Activated CD8-positive, alpha-beta memory T cell treated with anti-CD3 and anti-CD28 coated beads for 24 hours (primary cell): ENCODE results near the gene CTAGE8.
"Not testable (repeated sequence)": the region's sequence is repeated elsewhere in the genome, so short reads cannot be mapped to it uniquely, and the experiment has no call there.

Experiments
- DNase-seq: peaks from one replicate; pipeline ENCODE4 v3.0.0-alpha.2; 2020

The CTAGE8 gene, protein sequence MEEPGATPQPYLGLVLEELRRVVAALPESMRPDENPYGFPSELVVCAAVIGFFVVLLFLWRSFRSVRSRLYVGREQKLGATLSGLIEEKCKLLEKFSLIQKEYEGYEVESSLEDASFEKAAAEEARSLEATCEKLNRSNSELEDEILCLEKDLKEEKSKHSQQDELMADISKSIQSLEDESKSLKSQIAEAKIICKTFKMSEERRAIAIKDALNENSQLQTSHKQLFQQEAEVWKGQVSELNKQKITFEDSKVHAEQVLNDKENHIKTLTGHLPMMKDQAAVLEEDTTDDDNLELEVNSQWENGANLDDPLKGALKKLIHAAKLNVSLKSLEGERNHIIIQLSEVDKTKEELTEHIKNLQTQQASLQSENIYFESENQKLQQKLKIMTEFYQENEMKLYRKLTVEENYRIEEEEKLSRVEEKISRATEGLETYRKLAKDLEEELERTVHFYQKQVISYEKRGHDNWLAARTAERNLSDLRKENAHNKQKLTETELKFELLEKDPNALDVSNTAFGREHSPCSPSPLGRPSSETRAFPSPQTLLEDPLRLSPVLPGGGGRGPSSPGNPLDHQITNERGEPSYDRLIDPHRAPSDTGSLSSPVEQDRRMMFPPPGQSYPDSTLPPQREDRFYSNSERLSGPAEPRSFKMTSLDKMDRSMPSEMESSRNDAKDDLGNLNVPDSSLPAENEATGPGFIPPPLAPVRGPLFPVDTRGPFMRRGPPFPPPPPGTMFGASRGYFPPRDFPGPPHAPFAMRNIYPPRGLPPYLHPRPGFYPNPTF

DNA sequence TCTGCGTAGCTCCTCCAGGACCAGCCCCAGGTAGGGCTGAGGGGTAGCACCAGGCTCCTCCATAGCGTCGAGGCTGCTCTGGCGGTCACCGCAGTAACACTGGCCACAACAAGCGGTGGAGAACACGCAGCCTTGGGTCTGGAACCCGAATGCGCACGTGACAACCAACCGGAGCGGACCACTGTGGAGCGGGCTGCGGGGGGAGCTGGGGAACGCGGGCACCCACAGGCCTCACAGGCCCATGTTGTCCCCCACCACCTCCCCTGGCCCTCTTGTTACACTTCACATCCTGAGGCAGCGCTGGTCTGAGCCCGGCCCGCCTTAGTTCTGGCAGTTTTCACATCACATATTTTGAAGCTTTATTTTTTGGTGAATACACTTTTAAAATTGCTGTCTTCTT, at the start of gene CTAGE8:
Gene CTAGE8 (minus strand): TSS at position 101 of the 400 bp plus-strand sequence. CDS start 38 bp downstream, at position 63.
- not testable (repeated sequence) for DNase-seq

DNA sequence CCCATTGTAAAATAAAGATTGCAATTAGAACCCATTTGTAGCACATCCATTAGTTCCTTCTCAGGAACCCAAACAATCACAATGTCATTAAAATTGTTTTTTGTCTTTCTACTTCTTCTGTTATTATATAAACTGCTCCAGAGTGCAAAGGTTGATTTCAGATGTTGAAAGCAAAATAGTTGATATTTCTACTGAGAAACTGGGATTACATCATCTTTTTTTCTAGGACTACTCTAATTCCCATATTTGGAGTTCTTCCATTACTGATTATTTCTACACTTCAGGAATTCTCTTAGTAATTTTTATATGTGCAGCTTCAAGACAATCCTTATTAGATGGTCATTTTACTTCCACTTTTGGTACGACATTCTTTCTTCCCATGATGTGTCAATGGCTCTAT, 48.4 kb upstream of the CTAGE8 start:
- not testable (repeated sequence) for DNase-seq

DNA sequence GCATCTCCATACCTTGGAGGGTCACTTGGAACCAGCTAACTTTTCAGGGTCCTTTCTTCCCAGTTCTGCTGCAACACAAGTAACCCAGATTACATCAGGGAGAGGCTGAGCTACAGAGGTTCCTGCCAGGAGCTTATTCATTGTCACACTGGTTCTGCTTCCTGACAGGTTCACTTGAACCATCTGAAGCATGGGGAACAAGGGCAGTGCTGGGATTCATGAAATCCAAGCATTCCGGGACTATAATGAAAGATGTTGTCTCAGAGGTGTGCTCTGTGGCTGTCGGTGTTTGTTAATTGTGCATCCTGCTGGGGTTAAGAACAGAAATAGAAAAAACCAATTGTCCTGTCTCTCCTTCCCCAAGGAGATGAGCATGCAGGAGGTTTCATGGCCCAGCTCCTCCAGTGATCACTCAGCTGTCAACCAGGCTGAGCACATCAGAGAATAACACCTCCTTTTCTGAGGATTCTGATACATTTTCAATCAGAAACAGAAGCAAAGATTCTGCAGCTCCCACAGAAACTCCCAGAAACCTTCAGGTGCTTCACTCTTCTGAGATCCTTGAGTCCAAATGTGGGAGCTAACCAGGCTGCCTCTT, 42.9 kb upstream of the CTAGE8 start, which contains the start of gene OR2A1:
Gene OR2A1 (plus strand): TSS at position 548 of the 598 bp plus-strand sequence. CDS start 5,706 bp downstream, outside the sequence.
- not testable (repeated sequence) for DNase-seq

DNA sequence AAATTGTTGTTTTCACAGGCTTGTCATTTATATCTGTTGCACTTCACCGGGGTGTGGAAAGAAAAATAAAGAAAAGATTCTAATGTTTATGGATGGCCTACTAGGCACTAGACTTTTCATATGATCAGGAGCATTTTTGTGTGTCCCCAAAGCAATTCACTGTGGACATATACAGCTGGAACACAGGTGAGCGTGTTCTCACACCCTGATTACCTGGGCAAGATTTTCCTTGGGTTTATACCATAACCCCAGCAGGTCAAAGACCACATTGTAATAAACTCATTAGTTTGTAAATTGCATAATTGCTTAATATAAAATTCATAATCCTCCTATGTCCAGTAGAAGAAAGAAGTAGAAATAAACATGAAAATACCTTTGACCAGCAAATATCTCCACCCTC, 42.1 kb upstream of the CTAGE8 start:
- DNase-seq, result not testable (repeated sequence)

DNA sequence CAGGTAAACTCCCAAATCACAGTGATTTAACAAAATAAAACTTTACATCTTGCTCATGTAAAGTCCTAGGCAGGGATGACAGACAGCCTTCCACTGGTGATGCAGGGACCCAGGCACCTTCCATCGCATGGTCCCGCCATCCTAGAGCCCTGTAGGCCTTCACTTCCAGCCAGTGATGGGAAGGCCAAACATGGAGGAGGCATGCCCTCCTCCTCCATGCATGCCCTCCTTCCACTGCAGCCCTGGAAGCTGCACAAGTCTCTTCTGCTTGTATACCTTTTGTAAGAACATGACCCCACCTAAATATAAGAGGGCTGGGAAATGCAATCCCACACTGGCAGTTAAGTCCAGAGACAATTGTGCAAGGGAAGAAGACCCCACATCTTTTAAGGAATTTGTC, 40.6 kb upstream of the CTAGE8 start:
- DNase-seq, result not testable (repeated sequence)

DNA sequence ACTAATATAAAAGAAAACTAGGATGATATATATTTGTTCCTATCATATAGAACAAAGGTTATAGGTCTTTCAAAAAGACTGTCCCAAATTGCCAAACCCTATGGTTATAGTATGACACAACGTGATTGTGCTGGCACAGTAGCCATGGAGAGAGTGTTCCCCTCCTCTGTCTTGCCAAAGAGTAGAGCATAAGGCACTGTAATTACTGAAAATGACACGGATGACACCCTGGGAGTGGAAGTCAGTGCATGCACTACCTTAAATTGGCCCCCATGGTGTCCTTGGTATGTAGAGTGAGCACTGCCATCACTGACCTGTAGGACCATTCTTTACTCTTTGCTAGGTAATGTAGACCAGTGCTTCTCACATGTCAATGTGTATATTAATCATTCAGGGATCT, 36.1 kb upstream of the CTAGE8 start:
- DNase-seq, result not testable (repeated sequence)

DNA sequence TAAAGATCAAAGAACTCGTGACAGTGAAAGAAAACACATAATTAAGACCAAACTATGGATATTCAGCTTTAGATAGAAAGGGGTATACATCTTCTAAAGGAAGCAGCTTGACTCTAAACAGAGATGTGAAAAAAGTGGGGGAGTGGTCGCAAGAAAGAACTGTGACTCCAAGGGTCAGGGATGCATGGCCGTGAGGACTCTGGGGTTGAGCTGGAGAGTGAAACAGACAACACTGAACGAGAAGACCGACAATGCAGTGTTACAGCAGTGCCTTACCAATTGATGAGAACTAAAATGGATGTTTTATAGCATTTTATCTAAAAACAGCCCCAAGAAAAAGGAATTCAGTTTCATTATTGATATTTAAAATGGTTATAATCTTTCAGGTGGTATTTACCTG, 34.5 kb upstream of the CTAGE8 start:
- DNase-seq, result not testable (repeated sequence)

DNA sequence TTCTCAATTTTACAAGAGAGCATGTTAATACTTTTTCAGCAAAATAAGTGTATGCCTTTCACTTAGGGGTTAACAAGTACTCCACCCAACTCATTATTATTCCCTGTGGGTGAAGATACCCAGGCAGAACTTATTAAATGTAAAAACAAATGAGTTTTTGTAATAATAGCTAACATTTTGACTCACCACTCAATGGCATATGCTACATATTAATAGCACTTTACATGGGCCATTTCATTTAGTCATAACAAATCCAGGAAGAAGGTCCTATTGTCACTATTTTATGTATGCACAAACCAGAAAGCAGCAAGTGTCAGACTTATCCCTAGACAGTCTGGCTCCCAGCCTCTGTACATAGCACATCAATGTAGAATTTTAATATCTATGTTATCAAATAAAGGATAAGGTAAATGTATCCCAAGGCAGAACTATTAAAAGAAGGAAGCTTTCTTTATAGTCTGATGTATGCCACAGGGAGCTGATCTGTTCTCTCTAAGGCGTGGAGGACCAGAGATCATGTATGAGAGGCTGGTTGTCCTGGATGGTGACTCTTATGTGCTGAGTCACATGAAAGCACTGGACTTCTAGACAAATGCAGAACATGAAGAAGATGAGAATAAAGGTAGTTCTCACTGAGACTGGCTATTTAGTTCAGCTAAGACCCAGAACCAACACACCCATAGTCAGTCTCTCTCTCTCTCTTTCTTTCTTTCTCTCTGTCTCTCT, 33.7 kb upstream of the CTAGE8 start:
- not testable (repeated sequence) for DNase-seq

DNA sequence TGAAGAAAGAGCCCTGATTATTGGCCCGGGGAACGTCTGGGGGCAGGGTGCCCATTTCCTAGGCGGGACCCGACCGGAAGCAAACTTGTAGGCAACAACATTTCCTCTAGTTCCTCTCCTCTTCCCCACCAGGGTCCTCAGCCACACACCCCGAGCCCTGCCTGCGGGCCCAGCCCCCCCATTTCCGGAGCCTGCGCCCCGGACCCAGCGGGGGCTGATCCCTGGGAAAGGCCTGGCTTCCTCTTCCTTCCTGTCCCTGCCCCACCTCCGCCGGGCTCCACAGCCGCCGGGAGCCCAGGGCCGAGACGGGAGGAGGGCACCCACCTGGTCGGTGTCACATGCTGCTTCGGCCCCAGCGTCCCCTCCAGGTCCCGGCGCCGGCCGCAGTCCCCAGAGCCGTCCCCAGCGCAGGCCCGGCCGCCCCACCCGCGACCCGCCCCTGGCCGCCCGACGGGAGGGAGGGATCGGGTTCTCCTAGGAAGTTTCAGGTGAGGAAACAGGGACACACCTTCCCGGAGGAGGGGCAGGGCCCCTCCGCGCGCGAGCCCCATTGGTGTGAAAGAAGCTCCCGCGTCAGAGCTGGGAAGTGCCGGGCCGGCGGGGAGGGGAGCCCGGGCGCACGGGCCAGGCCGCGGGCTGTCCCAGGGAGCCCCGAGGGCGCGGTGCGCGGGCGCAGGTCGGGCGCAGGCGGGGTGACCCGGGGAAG, 24.9 kb upstream of the CTAGE8 start:
- not testable (repeated sequence) for DNase-seq

DNA sequence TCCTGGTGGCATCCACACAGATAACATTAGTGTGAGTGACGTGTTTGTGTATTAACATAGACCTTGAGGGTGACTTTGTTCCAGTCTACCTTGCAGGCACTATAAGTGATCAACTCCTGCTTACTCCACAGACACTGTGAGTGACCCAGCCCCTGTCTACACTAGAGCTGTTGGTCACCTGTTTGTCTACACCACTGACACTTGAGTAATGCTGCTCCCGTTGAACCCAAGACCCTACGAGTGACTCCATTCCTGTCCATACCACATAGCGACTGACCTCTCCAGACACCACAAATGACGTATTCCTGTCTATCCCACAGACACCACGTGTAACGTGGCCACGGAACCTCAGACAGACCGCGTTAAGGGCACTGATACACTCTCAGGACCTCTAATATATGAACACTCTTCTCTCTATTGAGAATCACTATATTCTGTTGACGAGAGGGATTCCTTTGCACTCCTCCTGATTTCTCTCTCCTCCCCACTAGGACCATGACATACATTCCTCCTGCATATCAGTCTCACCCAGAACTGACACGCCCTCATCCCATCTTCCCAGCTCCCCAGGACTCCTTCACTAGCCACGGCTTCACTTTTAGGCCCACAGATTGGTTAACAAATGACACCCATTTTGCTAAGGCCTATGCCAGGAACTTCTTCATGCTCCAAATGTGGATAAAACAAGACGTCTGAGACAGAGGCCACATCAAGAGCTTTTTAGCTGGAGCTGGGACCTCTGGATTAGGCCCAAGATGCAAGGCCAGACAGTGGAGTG, 23.5 kb upstream of the CTAGE8 start:
- peak; percentile 51 for DNase-seq

DNA sequence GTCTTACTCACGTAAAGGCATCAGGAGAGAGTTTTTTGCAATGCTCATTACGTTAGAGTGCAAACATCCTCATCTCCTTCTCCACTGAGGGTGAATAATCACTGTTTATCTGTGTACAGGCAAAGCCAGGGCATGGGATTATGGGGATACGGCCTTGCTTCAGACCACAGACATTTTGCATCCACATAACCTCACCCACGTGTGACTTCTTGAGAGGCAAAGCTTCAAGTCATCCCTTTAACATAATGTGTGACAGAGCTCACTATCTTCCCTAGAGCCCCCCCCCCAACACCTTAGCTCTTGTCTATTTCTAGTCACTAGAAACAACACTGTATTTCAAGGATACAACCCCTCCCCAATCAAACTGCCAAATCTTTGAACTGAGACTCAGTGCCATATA, 22.5 kb upstream of the CTAGE8 start:
- DNase-seq, result not testable (repeated sequence)

DNA sequence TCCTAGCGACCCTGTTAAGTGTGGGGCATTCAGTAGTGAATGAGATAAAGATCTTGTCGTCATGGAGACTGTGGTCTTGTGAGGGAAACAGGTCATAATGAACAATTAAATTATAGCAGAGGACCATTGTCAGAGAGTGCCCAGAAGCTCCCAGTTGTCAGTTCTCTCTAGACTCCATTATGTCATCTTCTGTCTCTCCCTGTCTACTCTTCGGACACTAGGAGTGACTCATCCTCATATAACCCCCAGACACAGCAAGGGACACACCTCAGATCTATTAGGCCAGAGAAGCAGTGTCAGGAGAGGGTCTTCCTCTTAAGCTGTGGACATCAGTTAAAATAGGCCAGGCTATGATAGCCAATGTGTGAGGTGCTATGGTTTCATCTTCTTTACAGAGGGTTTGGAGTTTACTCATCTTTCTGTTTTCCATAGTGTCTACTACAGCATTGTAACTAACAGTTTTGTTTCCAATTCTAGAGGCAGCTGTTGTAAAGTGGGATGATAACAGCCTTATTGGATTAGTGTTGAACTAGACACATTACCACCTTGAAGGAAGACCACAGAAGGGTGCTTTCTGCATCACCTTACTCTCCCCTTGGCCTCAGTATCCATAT, 18.2 kb upstream of the CTAGE8 start:
- DNase-seq, result not testable (repeated sequence)

DNA sequence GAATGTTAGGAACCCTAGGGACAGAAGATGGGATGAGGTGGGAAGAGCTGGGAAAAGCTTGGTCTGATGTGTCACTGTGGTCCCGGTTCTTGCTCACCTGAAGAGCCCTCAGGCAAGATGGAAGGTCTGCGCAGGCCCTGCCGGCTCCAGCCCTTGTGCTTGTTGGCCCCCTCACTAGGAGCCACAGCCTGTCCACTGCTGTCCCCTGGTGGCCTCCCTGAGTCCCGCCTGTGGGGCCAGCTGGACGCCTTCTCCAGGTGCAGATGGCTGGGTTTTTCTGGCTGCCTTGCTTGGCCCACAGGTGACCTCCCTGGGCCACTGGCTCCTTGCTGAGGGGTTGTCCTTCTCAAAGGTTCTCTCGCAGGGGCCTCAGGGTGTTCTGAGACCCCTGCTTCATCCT, 14.6 kb upstream of the CTAGE8 start:
- DNase-seq, result not testable (repeated sequence)

DNA sequence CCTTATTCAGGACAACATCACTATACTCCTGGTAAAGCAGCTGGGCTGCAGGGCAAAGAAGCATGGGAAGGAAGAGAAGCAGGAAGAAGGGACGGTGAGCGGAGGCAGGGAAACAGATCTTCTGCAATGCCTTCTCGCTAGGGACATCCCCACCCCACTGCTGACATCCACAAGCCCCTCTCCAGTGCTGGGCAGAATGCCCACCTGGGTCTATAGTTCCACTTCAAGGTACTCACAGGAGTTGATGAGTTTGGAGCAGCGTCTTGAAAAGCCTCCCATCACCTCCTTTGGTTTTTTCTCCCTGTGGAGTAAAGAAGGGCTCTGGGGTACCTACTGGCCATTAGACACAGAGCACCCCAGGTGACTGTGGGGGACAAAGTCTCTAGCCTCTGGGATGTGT, 13.4 kb upstream of the CTAGE8 start:
- not testable (repeated sequence) for DNase-seq

DNA sequence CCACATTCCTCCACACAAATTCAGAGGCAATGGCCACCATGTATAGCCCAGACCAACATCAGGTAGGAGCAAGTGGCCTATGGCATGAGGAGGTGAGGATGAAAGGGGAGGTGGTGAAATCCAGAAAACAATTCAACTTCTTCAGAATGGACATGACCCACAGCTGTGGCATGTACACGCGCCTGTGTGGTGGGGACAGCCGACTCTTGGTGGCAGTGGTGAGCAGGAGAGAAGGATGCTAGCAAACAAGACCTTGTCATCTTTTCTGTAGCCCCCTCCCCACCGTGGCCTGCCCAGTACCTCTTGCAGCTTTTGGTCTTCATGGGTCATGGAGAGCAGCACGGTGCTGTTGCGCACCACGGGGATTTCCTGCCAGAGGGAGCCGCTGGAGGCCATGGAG, 12.9 kb upstream of the CTAGE8 start:
- DNase-seq, result not testable (repeated sequence)

DNA sequence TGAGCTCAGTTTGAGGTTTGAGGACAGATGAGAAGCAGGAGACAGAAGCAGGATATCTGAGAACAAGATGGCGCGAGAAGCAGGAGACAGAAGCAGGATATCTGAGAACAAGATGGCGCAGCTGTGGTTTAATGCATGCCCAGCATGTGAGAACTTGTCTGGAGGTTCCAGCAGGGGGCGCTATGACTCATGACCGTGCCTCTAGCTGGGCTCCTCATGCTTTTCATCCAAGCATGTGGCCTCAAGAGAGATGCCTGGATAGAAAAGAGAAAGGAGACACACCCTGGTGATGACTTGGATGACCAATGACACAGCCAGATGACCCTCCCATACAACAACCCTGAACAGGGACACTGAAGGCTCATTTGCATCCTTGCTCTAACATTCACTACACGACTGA, 10.9 kb upstream of the CTAGE8 start:
- not testable (repeated sequence) for DNase-seq

DNA sequence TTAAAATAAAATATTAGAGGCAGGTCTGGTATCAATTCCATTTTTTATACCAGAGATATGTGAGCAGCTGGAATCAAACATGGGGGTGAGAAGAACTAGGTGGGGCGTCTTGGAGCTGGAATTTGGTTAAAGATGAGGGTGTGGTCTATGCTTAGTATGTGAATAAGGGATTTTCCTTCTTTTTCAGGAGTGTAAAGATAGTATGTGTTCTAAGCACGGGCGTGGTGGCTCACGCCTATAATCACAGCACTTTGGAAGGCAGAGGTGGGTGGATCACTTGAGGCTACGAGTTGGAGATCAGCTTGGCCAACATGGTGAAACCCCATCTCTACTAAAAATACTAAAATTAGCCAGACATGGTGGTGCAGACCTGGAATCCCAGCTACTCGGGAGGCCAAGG, 6.2 kb upstream of the CTAGE8 start:
- DNase-seq, result not testable (repeated sequence)

DNA sequence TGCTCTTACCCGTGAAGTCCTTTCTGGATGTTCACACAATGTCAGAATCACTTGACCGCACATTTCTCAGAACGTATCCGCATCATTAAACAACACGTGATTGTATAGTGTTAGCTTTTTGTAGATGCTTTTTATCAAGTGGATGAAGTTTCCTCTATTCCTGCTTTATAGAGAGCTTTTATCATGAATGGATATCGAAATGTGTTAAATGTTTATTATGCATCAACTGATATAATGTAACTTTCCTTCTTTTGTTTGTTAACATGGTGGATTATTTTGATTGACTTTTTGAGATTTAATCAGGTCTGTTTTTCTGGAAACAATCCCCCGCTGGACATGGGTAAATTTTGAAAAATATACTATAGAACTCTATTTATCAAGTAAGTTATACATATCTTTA, 4.4 kb downstream of the CTAGE8 start, which contains the start of gene OR2A7:
Gene OR2A7 (minus strand): TSS at position 101 of the 400 bp plus-strand sequence. CDS start 5,164 bp downstream, outside the sequence.
- DNase-seq, result not testable (repeated sequence)

DNA sequence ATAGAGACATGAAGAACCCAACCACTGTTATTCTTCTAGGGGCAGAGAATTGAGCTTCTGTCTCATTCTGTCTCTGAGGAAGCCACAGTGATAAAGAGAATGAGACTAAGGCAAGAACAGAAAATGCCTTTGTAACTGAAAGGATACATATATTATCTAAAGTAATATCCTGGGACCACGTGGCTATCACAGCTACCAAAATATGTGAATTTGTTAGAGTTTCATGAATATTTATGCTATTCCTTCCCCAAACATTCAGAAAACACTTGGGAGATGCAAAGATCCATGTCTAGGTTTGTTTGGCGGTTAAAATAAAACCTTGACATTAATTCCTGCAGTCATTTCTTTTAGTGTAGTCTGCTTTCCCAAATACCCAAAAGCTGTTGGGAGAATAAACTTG, 7.0 kb downstream of the CTAGE8 start:
- not testable (repeated sequence) for DNase-seq

DNA sequence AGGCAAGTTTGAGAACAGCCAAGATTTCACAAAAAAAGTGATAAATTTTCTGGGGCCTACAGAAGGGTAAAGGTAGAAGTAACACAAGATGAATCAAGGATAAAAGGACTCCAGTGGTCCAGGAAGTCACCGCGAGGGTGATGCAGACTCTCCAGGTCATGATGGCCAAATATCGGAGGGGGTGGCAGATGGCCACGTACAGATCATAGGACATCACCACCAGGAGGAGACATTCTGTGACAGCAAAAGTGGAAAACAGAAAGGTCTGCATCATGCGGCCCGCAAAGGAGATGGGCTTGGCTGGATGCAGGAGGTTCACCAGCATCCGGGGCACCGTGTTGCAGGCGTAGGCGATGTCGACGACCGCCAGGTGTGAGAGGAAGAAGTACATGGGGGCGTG, 10.0 kb downstream of the CTAGE8 start:
- DNase-seq, result not testable (repeated sequence)
